Measurements from ENCODE around the gene ADAM23. TPM values are rescaled to one million over a fixed set of nuclear protein-coding genes. Genes with fewer than 3 reads are reported as not detected.

Gene ADAM23
- total RNA-seq, 1 donor from 2014 or later: 0.92 TPM

- no peak overlapping the region for H3K4me3 ChIP-seq (ENCODE audit: low read depth, low read length)
- TF ChIP-seq CTCF (conservative IDR thresholded peaks at IDR 0.05; ENCODE audit: low read depth, low read length): no peak
- DNase-seq (ENCODE audit: low read depth): no peak
These were observed 77.1 kb downstream of the ADAM23 start for GRCh38 chr2:206520450-206520849.

- no peak for TF ChIP-seq CTCF (conservative IDR thresholded peaks at IDR 0.05; ENCODE audit: low read depth, low read length)
- DNase-seq (ENCODE audit: low read depth): no peak
- H3K4me3 ChIP-seq (ENCODE audit: low read depth, low read length): no peak overlapping the region
These were observed 77.8 kb downstream of the ADAM23 start for GRCh38 chr2:206521115-206521514.

GRCh38 chr2:206521612-206522011 lies 78.3 kb downstream of the ADAM23 start:
- DNase-seq (ENCODE audit: low read depth): no peak
- no peak for TF ChIP-seq CTCF (conservative IDR thresholded peaks at IDR 0.05; ENCODE audit: low read depth, low read length)
- H3K4me3 ChIP-seq (ENCODE audit: low read depth, low read length): no peak overlapping the region

GRCh38 chr2:206526416-206526815 lies 83.1 kb downstream of the ADAM23 start:
- DNase-seq (ENCODE audit: low read depth): no peak
- TF ChIP-seq CTCF (conservative IDR thresholded peaks at IDR 0.05; ENCODE audit: low read depth, low read length): no peak
- H3K4me3 ChIP-seq (ENCODE audit: low read depth, low read length): no peak overlapping the region

GRCh38 chr2:206527153-206527552 lies 83.8 kb downstream of the ADAM23 start:
- H3K4me3 ChIP-seq (ENCODE audit: low read depth, low read length): no peak overlapping the region
- no peak for DNase-seq (ENCODE audit: low read depth)
- TF ChIP-seq CTCF (conservative IDR thresholded peaks at IDR 0.05; ENCODE audit: low read depth, low read length): no peak

- no peak overlapping the region for H3K4me3 ChIP-seq (ENCODE audit: low read depth, low read length)
- TF ChIP-seq CTCF (conservative IDR thresholded peaks at IDR 0.05; ENCODE audit: low read depth, low read length): no peak
- no peak for DNase-seq (ENCODE audit: low read depth)
These were observed 87.4 kb downstream of the ADAM23 start for GRCh38 chr2:206530727-206531126.

- DNase-seq (ENCODE audit: low read depth): no peak
- TF ChIP-seq CTCF (conservative IDR thresholded peaks at IDR 0.05; ENCODE audit: low read depth, low read length): no peak
These were observed 88.7 kb downstream of the ADAM23 start for GRCh38 chr2:206531996-206532543.

More at GRCh38 chr2:206531996-206532543, 88.7 kb downstream of the ADAM23 start:
- H3K4me3 ChIP-seq (ENCODE audit: low read depth, low read length): no peak overlapping the region
